ENCODE measurements around the gene BCAS4. TPM values are rescaled to one million over a fixed set of nuclear protein-coding genes. Genes with fewer than 3 reads are reported as not detected.
"Not testable (repeated sequence)": the region's sequence is repeated elsewhere in the genome, so short reads cannot be mapped to it uniquely, and the experiment has no call there.

The BCAS4 gene
- polyA plus RNA-seq, 5 donors: 7.0 to 8.5 (median 8.0) TPM

- no peak for DNase-seq
These were observed 2.3 kb downstream of the BCAS4 start for GRCh38 chr20:50797142-50797541.

GRCh38 chr20:50798650-50799049, 3.8 kb downstream of the BCAS4 start:
- no peak for DNase-seq

- DNase-seq: no peak
These were observed 4.5 kb downstream of the BCAS4 start for GRCh38 chr20:50799176-50799889.

- no peak for DNase-seq
These were observed 5.2 kb downstream of the BCAS4 start for GRCh38 chr20:50799890-50800550.

GRCh38 chr20:50800986-50801746, 6.3 kb downstream of the BCAS4 start:
- DNase-seq: not testable (repeated sequence)

- DNase-seq: no peak
These were observed 6.9 kb downstream of the BCAS4 start for GRCh38 chr20:50801747-50802125.

GRCh38 chr20:50802289-50802688, 7.4 kb downstream of the BCAS4 start:
- DNase-seq: no peak

- DNase-seq: no peak
These were observed 9.8 kb downstream of the BCAS4 start for GRCh38 chr20:50804437-50805348.

- no peak for DNase-seq
These were observed 10.5 kb downstream of the BCAS4 start for GRCh38 chr20:50805349-50805684.

- no peak for DNase-seq
These were observed 11.4 kb downstream of the BCAS4 start for GRCh38 chr20:50806126-50806768.

- DNase-seq: no peak
These were observed 15.2 kb downstream of the BCAS4 start for GRCh38 chr20:50810063-50810462.

- DNase-seq: no peak
These were observed 16.0 kb downstream of the BCAS4 start for GRCh38 chr20:50810842-50811241.

GRCh38 chr20:50813101-50813643, 18.3 kb downstream of the BCAS4 start:
- no peak for DNase-seq

GRCh38 chr20:50813801-50814200, 18.9 kb downstream of the BCAS4 start:
- no peak for DNase-seq

- DNase-seq: no peak
These were observed 19.7 kb downstream of the BCAS4 start for GRCh38 chr20:50814438-50815161.

GRCh38 chr20:50815162-50815989, 20.5 kb downstream of the BCAS4 start:
- no peak for DNase-seq

- DNase-seq: no peak
These were observed 22.9 kb downstream of the BCAS4 start for GRCh38 chr20:50817776-50818172.

- DNase-seq: no peak
These were observed 24.5 kb downstream of the BCAS4 start for GRCh38 chr20:50819349-50819748.

- no peak for DNase-seq
These were observed 25.8 kb downstream of the BCAS4 start for GRCh38 chr20:50820515-50821256.

Measured in right lung (tissue), 5 donors.